ENCODE measurements around the gene TUG1. TPM values are rescaled to one million over a fixed set of nuclear protein-coding genes. Genes with fewer than 3 reads are reported as not detected.

TUG1 gene
- total RNA-seq (100 to 1,000 TPM; 109 to 118 TPM), polyA plus RNA-seq (ENCODE audit: insufficient read length in 2 of 2) (100 to 1,000 TPM; 109 to 142 TPM)
- long read RNA-seq, donor 1, full-length matches to known transcripts: 50 of 50 reads
- long read RNA-seq, donor 1, partial matches to known transcripts: 0 of 50 reads
- long read RNA-seq, donor 1, other reads (novel, unspliced or antisense): 0 of 50 reads
- long read RNA-seq, donor 2, full-length matches to known transcripts: 28 of 28 reads
- long read RNA-seq, donor 2, partial matches to known transcripts: 0 of 28 reads
- long read RNA-seq, donor 2, other reads (novel, unspliced or antisense): 0 of 28 reads
- long read RNA-seq, donor 3, full-length matches to known transcripts: 48 of 48 reads
- long read RNA-seq, donor 3, partial matches to known transcripts: 0 of 48 reads
- long read RNA-seq, donor 3, other reads (novel, unspliced or antisense): 0 of 48 reads
- long read RNA-seq, donor 4, full-length matches to known transcripts: 48 of 48 reads
- long read RNA-seq, donor 4, partial matches to known transcripts: 0 of 48 reads
- long read RNA-seq, donor 4, other reads (novel, unspliced or antisense): 0 of 48 reads

- H3K4me1 ChIP-seq (ENCODE audit: control insufficient read depth, insufficient read depth, low read length): peaks cover 5% of the 10 kb centered on the region
- peak within 1 kb of the TSS; percentile 93 for H3K27ac ChIP-seq (ENCODE audit: low read depth, low read length)
- DNase-seq (ENCODE audit: low read depth in 4 of 6, low spot score in 6 of 6): peak; percentile 93 to 99 (median 97)
- no peaks in the 10 kb centered on the region for H3K27me3 ChIP-seq (ENCODE audit: control insufficient read depth, insufficient read depth, low read length)
- H3K36me3 ChIP-seq (ENCODE audit: control insufficient read depth, insufficient read depth, low read length): peaks cover 9% of the 10 kb centered on the region
- WGBS (ENCODE audit: insufficient coverage): under 1% methylated on average over 67 of the region's 67 CpGs
- peaks cover 7% of the 10 kb centered on the region for H3K9me3 ChIP-seq (ENCODE audit: control insufficient read depth, insufficient read depth, low read length)
- peak within 1 kb of the TSS; percentile 70 for H3K4me3 ChIP-seq (ENCODE audit: low read depth, low read length)
Measured at GRCh38 chr22:30968924-30969531, at the start of gene TUG1. Gene TUG1 (plus strand): TSS chr22:30969265.

GRCh38 chr22:30919973-30920372 lies 49.1 kb upstream of the TUG1 start:
- H3K4me3 ChIP-seq (ENCODE audit: low read depth, low read length): no peak overlapping the region

GRCh38 chr22:30920407-30920806 lies 48.7 kb upstream of the TUG1 start:
- H3K4me1 ChIP-seq (ENCODE audit: control insufficient read depth, insufficient read depth, low read length): peaks cover 8% of the 10 kb centered on the region
- peaks cover 1% of the 10 kb centered on the region for H3K9me3 ChIP-seq (ENCODE audit: control insufficient read depth, insufficient read depth, low read length)
- H3K36me3 ChIP-seq (ENCODE audit: control insufficient read depth, insufficient read depth, low read length): peaks cover 14% of the 10 kb centered on the region
- WGBS (ENCODE audit: insufficient coverage): 0% methylated on average over 4 of the region's 9 CpGs
- H3K27ac ChIP-seq (ENCODE audit: low read depth, low read length): no peak overlapping the region
- no peak overlapping the region for H3K4me3 ChIP-seq (ENCODE audit: low read depth, low read length)
- peak; percentile 38 to 94 (median 78) for DNase-seq (ENCODE audit: low read depth in 4 of 6, low spot score in 6 of 6)
- H3K27me3 ChIP-seq (ENCODE audit: control insufficient read depth, insufficient read depth, low read length): no peaks in the 10 kb centered on the region

More at GRCh38 chr22:30919973-30920372, 49.1 kb upstream of the TUG1 start:
- no peak for DNase-seq (ENCODE audit: low read depth in 4 of 6, low spot score in 6 of 6)
- Histone ChIP-seq H3K27me3 (ENCODE audit: control insufficient read depth, insufficient read depth, low read length) (no peaks in the 10 kb centered on the region), H3K4me1 (ENCODE audit: control insufficient read depth, insufficient read depth, low read length) (peaks cover 8% of the 10 kb centered on the region), H3K27ac (ENCODE audit: low read depth, low read length) (no peak overlapping the region), H3K9me3 (ENCODE audit: control insufficient read depth, insufficient read depth, low read length) (peaks cover 3% of the 10 kb centered on the region), H3K36me3 (ENCODE audit: control insufficient read depth, insufficient read depth, low read length) (peaks cover 14% of the 10 kb centered on the region)
- WGBS (ENCODE audit: insufficient coverage): no CpG with 5 or more reads among the region's 7 CpGs

DNA sequence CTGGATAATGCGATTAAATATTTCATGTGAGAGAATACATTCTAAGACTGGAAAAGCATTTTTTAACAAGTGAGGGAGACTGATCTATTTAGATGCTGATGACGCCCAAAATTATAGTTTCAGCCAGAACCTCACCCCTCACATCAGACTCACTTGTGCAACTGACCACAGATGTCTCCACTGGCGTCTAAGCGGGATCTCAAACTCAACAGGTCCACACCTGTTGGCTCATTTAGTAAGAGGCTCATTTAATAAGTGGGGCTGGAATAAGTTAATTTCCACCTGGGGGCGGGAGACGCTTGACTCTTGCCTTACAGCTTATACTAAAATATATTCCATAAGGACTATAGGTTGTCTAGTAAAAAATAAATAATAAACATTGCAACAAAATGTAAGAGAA lies 48.0 kb upstream of the TUG1 start:
- H3K9me3 ChIP-seq (ENCODE audit: control insufficient read depth, insufficient read depth, low read length): no peaks in the 10 kb centered on the region
- no peak for DNase-seq (ENCODE audit: low read depth in 4 of 6, low spot score in 6 of 6)
- H3K4me1 ChIP-seq (ENCODE audit: control insufficient read depth, insufficient read depth, low read length): peaks cover 8% of the 10 kb centered on the region
- H3K27me3 ChIP-seq (ENCODE audit: control insufficient read depth, insufficient read depth, low read length): no peaks in the 10 kb centered on the region
- WGBS (ENCODE audit: insufficient coverage): no CpG with 5 or more reads among the region's 6 CpGs
- H3K36me3 ChIP-seq (ENCODE audit: control insufficient read depth, insufficient read depth, low read length): peaks cover 20% of the 10 kb centered on the region
- H3K27ac ChIP-seq (ENCODE audit: low read depth, low read length): no peak overlapping the region
- no peak overlapping the region for H3K4me3 ChIP-seq (ENCODE audit: low read depth, low read length)

DNA sequence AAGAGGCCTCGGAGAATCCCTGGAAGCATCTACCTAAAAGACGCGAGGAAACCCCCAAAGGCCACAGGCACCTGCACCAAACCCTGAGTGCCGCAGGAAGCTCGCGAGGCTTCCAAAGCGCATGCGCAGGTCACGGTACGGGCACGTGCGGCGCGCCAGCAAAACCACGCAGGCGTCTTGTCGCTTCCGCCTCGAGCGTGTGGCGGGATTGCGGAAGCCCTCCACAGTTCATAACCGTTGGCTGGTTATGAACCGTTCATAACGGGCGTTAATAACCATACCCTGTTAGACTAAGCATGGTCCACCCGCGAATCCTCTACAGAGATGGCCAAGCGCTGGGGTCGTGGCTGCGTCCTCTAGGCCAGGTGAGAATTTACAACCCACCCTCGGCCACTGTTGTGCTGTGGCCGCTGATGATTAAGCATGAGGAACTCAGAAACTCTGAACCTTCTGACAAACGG lies 46.9 kb upstream of the TUG1 start:
- H3K9me3 ChIP-seq (ENCODE audit: control insufficient read depth, insufficient read depth, low read length): no peaks in the 10 kb centered on the region
- peak overlapping the region; percentile 22 for H3K4me3 ChIP-seq (ENCODE audit: low read depth, low read length)
- no peak overlapping the region for H3K27ac ChIP-seq (ENCODE audit: low read depth, low read length)
- H3K36me3 ChIP-seq (ENCODE audit: control insufficient read depth, insufficient read depth, low read length): peaks cover 30% of the 10 kb centered on the region
- peaks cover 8% of the 10 kb centered on the region for H3K4me1 ChIP-seq (ENCODE audit: control insufficient read depth, insufficient read depth, low read length)
- DNase-seq (ENCODE audit: low read depth in 4 of 6, low spot score in 6 of 6): peak in 5 of 6 donors; percentile 17 to 91 (median 50)
- H3K27me3 ChIP-seq (ENCODE audit: control insufficient read depth, insufficient read depth, low read length): no peaks in the 10 kb centered on the region
- 39% methylated on average over 32 of the region's 34 CpGs for WGBS (ENCODE audit: insufficient coverage)

GRCh38 chr22:30923168-30923900 lies 45.7 kb upstream of the TUG1 start:
- peaks cover 8% of the 10 kb centered on the region for H3K4me1 ChIP-seq (ENCODE audit: control insufficient read depth, insufficient read depth, low read length)
- H3K9me3 ChIP-seq (ENCODE audit: control insufficient read depth, insufficient read depth, low read length): no peaks in the 10 kb centered on the region
- H3K27ac ChIP-seq (ENCODE audit: low read depth, low read length): no peak overlapping the region
- peaks cover 41% of the 10 kb centered on the region for H3K36me3 ChIP-seq (ENCODE audit: control insufficient read depth, insufficient read depth, low read length)
- H3K4me3 ChIP-seq (ENCODE audit: low read depth, low read length): no peak overlapping the region
- 91% methylated on average over 7 of the region's 9 CpGs for WGBS (ENCODE audit: insufficient coverage)
- H3K27me3 ChIP-seq (ENCODE audit: control insufficient read depth, insufficient read depth, low read length): no peaks in the 10 kb centered on the region
- no peak for DNase-seq (ENCODE audit: low read depth in 4 of 6, low spot score in 6 of 6)

- peaks cover 56% of the 10 kb centered on the region for H3K36me3 ChIP-seq (ENCODE audit: control insufficient read depth, insufficient read depth, low read length)
- H3K4me1 ChIP-seq (ENCODE audit: control insufficient read depth, insufficient read depth, low read length): peaks cover 8% of the 10 kb centered on the region
- no peak overlapping the region for H3K4me3 ChIP-seq (ENCODE audit: low read depth, low read length)
- WGBS (ENCODE audit: insufficient coverage): 95% methylated on average over 5 of the region's 5 CpGs
- no peak overlapping the region for H3K27ac ChIP-seq (ENCODE audit: low read depth, low read length)
- DNase-seq (ENCODE audit: low read depth in 4 of 6, low spot score in 6 of 6): no peak
- no peaks in the 10 kb centered on the region for H3K27me3 ChIP-seq (ENCODE audit: control insufficient read depth, insufficient read depth, low read length)
- H3K9me3 ChIP-seq (ENCODE audit: control insufficient read depth, insufficient read depth, low read length): no peaks in the 10 kb centered on the region
Measured at GRCh38 chr22:30925667-30926066, 43.4 kb upstream of the TUG1 start.

DNA sequence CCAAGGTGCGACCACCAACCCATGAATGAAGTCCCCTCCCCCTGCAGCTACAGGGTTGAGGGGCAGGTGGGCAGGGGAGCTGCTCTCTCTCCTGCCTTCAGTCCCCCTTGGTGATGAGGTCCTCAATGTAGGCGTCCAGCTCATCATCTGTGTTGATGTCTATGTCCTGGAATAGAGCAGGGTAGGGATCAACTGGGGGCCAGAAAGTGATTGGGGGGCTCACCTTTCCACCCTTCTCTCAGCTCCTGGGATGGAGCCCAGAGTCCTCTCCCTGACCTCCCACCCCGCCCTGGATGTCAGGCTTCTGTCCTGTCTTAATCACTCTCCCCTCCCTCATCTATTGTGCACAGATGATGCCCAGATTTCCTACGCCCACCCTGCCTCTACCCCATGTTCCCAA lies 42.4 kb upstream of the TUG1 start:
- DNase-seq (ENCODE audit: low read depth in 4 of 6, low spot score in 6 of 6): no peak
- WGBS (ENCODE audit: insufficient coverage): 89% methylated on average over 2 of the region's 4 CpGs

GRCh38 chr22:30927806-30928205 lies 41.3 kb upstream of the TUG1 start:
- Histone ChIP-seq H3K4me3 (ENCODE audit: low read depth, low read length) (no peak overlapping the region), H3K9me3 (ENCODE audit: control insufficient read depth, insufficient read depth, low read length) (no peaks in the 10 kb centered on the region), H3K36me3 (ENCODE audit: control insufficient read depth, insufficient read depth, low read length) (peaks cover 77% of the 10 kb centered on the region), H3K27ac (ENCODE audit: low read depth, low read length) (no peak overlapping the region), H3K4me1 (ENCODE audit: control insufficient read depth, insufficient read depth, low read length) (no peaks in the 10 kb centered on the region), H3K27me3 (ENCODE audit: control insufficient read depth, insufficient read depth, low read length) (no peaks in the 10 kb centered on the region)
- no peak for DNase-seq (ENCODE audit: low read depth in 4 of 6, low spot score in 6 of 6)
- 95% methylated on average over 10 of the region's 10 CpGs for WGBS (ENCODE audit: insufficient coverage)

More for the DNA sequence above, 42.4 kb upstream of the TUG1 start:
- Histone ChIP-seq H3K36me3 (ENCODE audit: control insufficient read depth, insufficient read depth, low read length) (peaks cover 66% of the 10 kb centered on the region), H3K27ac (ENCODE audit: low read depth, low read length) (no peak overlapping the region), H3K4me3 (ENCODE audit: low read depth, low read length) (no peak overlapping the region), H3K9me3 (ENCODE audit: control insufficient read depth, insufficient read depth, low read length) (no peaks in the 10 kb centered on the region), H3K27me3 (ENCODE audit: control insufficient read depth, insufficient read depth, low read length) (no peaks in the 10 kb centered on the region), H3K4me1 (ENCODE audit: control insufficient read depth, insufficient read depth, low read length) (peaks cover 8% of the 10 kb centered on the region)

Measured in spinal cord (tissue), 10 donors.